GF-D8 (cell line): Measurements from ENCODE around the gene KRTAP5-2.
"Not testable (repeated sequence)": the region's sequence is repeated elsewhere in the genome, so short reads cannot be mapped to it uniquely, and the experiment has no call there.

Experiments
- DNase-seq: peaks from one replicate; lab custom pipeline; 2025; lab: John Stamatoyannopoulos, UW

The KRTAP5-2 gene

DNA sequence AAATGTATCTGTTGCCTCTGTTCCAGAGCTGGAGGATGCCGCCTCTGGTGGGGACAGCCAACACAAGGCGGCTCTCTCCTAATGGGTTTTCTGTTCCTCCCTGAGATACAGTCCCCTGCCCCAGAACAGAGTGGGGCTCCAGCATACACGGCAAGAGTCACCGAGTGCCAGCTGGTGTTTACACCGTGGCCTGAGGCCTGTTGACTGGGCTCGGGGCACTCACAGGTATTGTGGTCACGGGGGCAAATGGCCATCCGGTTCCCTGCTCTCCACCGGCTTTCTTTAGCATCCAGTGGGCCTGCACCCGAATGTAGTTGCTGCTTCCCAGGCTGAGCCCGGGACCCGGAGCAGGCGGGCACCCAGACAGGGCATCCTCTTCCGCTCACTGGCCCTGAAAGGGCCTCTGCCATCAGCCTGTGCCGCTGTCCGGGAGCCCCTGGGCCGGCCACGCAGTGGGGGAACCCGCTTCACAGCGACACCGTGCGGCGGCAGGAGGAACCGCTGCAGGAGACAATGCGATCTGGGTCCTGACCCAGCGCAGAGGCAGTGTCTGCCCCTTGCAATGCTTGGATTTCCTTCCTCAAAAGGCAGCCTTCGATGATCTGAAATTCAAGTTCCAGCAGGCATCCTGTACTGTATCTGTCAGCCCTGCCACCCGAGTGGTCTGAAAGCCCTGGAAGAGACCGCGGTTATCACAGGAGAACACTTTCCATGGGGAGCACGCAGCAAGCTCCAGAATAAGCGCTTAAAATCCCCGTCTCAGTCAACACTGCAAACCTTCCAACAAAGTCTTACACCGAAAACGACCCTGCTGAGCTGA is 30.6 kb upstream of the KRTAP5-2 start:
- DNase-seq: no peak

DNA sequence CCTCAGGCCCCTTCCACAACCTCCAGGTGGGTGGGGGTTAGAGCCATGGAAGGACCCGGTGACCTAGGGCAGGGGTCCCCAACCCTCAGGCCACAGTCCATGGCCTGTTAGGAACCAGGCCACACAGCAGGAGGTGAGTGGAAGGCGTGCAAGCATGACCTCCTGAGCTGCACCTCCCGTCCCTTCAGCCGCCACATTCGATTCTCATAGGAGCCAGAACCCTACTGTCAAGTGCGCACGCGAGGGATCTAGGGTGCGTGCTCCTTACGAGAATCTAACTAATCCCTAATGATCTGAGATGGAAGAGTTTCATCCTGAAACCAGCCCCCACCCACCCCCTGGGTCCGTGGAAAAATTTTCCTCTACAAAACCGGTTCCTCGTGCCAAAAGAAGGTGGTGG is 27.4 kb upstream of the KRTAP5-2 start:
- no peak for DNase-seq

DNA sequence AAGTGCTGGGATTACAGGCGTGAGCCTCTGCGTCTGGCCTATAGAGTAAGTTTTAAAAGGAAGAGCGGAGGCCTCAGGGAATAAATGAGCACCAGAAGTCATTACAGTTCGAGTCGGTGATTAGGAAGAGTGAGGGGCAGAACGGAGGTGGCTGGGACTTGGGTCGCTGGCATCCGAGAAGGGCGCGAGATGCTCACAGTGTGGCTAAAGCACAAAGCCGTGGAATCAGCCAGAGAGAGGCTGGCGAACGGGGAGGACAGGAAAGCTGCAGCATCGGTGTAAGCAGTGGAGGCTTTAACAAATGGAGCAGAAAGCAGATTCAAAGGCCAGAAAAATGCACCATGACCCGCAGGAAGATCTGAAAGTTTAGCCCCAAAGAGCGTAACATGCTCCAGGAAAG is 26.5 kb upstream of the KRTAP5-2 start:
- DNase-seq: no peak

DNA sequence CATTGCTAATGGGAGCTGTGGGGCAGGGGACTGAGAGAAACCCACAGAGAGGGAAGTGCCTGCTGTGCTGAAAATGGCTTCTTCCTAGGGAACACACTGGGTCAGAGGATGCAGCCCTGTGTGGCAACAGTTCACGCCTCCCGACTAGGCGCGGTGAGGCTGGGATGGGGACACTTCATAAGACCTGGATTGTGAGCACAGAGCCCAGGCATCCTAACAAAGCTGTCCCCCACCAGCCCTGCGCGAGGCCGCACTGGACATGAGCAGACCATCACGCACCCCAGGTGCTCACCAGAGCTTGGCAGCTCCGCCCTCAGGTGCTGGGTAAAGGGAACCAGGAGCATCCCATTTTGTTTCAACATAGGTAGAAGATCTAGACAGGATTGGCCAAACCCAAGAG is 25.6 kb upstream of the KRTAP5-2 start:
- no peak for DNase-seq

DNA sequence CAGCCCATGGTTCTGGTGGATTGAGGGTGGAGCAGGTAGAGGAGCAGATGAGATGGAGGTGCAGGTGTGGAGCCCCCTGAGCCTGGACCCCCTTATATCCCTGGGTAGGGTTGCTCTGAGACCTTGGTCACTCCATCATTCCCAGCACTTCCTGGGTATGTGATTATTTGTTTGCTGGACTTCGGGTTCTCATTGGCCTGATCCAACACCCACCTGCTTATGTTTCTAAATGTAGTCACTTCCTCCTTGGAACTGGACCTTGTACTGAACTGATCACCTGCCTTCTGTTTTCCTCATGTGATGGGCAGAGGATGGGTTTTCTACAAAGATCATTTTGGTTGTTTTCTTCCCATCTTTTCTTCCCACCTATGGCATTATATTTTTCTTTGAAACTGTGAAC is 24.0 kb upstream of the KRTAP5-2 start, which contains the start of gene KRTAP5-4:
KRTAP5-4 (minus strand) TSS at position 53 of the 400 bp plus-strand sequence; CDS start at position 8, 45 bp downstream.
- DNase-seq: no peak

DNA sequence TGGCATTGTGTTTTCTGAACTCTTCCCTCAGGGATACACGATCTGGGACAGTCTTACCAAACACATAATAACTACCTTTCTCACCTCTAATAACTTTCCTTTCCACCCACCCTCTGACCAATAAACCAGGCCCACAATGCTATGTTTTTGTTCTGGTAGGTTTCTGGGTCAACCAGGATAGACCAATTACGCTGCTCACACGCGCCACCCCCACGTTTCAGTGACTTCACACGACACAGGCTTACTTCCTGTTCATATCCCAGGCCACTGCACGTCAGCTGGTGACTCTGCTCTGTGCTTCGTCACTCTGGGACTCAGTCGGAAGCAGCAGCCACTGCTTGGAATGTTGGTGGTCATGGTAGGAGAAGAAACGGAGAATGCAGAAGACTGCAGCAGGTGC is 21.4 kb upstream of the KRTAP5-2 start:
- DNase-seq: no peak

DNA sequence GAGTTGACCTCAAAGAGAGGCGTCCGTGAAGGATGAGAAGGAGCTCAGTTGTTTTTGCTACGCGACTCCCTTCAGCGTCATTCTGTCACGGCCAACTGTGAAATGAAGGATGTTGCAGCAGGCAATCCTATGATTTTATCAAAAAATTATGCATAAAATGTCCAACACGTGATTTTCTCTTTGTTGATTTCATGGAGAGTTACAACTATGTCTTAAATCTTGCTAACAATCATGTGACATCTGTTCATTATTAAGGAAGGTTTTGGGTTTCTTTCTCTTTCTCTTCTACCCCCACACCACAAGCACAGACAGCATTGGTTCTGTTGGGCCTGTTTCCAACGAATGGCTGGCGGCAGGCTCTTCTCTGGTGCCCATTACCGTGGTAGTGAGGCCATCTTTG is 20.1 kb upstream of the KRTAP5-2 start:
- no peak for DNase-seq

DNA sequence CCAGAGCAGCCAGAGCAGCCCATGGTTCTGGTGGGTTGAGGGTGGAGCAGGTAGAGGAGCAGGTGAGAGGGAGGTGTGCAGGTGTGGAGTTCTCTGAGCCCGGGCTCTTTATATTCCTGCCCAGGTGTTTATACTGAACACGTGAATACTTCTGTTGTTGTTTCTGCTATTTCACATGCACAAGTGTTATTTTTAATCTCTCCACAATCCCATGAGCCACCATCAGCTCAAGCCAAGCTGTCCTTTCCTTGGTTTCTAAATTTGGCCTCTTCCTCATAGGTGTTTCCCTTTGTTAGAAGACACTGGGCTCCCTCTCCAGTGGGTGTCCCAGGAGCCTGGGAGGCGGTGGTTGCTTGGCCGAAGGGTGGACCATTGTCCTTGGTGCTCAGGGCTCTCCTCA is 10.3 kb upstream of the KRTAP5-2 start, which contains the start of gene KRTAP5-3:
KRTAP5-3 (minus strand) TSS at position 101 of the 400 bp plus-strand sequence; CDS start at position 23, 78 bp downstream.
- no peak for DNase-seq

DNA sequence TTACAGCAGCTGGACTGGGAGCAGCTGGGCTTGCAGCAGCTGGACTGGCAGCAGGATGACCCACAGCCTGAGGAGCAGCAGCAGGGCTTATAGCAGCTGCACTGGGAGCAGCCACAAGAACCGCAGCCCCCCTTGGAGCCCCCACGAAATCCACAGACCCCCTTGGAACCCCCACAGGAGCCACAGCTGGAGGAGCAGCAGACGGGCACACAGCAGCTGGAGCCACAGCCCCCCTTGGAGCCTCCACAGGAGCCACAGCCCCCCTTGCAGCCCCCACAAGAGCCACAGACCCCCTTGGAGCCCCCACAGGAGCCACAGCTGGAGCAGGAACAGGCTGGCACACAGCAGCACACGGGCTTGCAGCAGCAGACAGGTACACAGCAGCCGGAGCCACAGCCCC is 9.8 kb upstream of the KRTAP5-2 start:
- not testable (repeated sequence) for DNase-seq

DNA sequence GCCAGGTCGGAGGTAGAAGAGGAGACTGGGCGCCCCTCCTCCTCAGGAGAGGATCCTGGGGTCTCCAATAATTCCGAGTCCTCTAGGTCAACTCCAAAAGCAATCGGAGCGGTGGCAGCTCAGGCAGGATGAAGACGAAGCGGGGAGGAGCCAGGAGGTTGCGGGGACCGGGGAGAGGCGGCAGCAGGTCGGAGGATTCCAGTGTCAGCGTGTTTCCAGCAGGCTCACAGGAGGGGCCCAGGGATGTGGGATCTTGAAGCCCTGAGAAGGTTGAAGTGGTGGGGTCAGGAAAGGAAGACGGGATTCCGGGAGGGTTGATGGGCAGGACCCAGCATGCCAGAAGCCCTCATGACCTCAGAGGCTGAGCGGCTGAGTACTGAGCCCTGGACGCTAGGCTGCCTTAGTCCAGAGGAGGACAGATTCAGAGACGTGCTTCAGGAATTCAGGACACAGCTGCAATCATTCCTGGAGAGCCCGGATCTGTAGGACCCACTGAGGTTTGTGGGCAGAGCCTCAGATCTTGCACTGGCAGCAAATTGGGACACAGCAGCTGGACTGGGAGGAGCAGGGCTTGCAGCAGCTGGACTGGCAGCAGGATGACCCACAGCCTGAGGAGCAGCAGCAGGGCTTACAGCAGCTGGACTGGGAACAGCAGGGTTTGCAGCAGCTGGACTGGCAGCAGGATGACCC is 9.2 kb upstream of the KRTAP5-2 start:
- DNase-seq: not testable (repeated sequence)

DNA sequence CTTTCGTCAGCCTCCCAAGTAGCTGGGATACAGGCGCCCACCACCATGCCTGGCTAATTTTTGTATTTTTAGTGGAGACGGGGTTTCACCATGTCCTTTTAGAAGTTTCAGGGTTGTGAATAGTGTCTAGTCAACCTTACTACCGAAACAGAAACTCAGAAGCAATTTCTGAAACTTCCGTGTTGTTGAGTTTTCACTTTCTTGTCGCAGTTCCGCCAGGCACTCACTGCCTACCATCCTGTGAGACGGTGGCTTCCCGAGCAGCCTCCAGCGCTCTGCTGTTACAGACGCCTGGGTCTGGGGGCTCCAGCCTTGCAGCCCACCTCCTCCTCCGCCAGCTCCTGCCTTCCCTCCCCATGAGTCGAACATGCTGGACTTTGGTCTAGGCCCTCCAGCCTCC is 7.8 kb upstream of the KRTAP5-2 start:
- not testable (repeated sequence) for DNase-seq

DNA sequence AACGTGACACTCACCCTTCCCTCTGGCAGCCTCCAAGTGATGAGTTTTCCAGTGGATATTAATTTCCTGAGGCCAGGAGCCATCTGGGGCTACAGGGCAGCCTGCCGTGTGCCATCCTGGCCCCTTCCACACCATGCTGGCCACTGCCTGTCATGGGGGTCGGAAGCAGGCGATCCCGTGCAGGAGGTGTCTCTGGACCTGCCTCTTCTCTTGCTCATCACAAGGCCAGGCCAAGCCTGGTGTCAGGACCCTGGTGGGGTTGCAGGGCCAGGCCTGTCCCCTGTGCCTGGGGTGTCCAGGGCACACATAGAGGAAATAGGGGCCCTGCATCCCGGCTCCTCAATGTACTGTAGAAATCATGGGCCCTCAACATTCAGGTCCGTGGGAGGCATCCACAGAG is 6.6 kb upstream of the KRTAP5-2 start:
- no peak for DNase-seq

DNA sequence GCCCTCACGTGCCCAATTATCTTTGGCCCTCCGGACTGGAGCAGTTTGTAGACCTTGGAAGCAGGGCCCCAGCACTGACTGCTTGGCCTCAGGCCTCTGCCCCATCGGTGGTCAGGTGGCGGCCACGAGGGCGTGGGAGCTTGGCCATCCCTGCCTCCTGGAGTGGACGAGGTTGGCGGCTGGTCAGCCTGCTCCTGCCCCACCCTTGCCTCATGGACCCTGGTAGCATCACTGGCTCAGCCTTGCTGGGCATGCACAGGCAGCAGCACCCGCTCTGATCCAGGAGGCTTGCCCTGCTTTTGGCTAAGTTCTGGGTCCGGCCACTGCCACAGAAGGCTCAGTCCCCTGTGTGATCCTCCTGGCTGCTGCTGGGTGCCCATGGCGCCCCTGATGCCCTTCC is 6.1 kb upstream of the KRTAP5-2 start:
- DNase-seq: no peak

DNA sequence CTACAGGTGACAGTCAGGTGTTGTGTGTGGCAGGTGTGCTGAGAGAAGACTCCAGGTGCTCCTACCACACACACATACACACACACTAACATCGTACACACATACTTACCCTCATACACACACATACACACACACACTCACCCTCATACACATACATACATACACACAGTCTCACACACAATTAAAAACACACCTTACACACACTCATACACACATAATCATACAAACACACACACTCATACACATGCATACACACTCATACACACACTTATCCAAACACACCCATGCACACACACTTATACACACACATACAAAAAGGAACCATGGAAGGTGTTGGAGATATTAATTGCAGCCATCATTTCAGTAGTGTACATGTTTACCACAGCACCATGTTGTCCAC is 5.5 kb upstream of the KRTAP5-2 start:
- DNase-seq: no peak

DNA sequence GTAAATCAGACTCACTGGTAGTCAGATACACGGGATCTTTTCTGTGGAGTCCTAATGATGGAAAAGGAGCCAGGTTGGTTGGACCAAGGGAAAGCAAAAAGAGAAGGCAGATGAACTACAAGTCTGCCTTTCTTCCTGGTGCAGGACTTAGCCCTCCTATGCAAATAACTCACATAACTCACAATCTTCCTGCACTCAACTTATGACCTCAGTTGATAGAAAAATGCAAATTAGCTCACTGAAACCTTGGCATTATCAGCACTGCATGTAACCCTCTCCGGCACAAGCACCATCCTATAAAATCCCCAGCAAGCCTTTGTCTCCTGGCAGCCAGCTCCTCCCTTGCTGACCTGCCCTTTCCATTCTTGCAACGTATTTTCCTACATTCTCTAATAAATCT is 3.6 kb upstream of the KRTAP5-2 start:
- DNase-seq: not testable (repeated sequence)

DNA sequence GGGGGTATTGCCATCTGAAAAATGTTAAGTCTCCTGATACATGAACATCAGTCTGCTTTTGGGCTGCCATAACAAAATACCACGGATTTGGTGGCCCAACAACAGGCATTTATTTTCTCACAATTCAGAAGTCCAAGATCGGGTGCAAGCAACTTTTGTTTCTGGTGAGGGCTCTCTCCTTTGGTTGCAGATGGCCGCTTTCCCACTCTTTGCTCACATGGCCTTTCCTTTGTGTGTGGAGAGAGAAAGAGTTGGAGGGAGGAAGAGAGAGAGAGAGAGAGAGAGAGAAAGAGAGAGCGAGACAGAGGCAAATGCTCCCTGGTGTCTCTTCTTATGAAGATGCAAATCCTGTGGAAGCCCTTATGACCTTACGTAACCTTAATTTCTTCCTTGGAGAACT is 2.5 kb upstream of the KRTAP5-2 start:
- no peak for DNase-seq

DNA sequence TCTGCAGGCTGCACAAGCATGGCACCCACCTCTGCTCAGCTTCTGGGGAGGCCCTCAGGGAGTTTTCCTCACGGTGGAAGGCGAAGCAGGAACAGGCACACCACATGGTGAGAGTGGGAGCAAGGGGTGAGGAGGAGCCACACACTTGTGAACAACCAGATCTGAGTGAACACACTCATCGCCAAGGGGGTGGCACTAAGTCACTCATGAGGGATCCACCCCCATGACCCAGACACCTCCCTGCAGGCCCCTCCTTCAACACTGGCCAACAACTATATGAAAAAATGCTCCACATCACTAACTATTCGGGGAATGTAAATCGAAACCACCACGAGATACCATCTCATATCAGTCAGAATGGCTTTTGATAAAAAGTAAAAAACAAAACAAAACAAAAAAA is 722 bp upstream of the KRTAP5-2 start:
- no peak for DNase-seq

DNA sequence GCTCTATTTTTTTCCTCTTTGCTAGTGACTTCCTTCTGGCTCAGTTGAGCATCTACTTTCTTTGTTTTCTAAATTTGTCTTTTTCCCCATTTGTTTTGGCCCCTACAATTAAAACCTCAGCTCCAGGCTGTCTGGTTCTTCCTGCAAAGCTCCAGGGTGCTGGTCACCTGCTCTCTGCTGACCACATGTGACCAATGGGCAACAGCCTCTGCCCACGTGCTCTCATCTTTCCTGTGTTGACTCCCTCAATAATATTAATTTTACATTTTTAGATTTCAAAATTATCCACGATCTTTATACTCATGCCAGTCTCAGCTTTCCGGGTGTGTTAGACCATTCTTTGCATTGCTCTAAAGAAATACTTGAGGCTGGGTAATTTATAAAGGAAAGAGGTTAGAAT is 312 bp upstream of the KRTAP5-2 start:
- not testable (repeated sequence) for DNase-seq

DNA sequence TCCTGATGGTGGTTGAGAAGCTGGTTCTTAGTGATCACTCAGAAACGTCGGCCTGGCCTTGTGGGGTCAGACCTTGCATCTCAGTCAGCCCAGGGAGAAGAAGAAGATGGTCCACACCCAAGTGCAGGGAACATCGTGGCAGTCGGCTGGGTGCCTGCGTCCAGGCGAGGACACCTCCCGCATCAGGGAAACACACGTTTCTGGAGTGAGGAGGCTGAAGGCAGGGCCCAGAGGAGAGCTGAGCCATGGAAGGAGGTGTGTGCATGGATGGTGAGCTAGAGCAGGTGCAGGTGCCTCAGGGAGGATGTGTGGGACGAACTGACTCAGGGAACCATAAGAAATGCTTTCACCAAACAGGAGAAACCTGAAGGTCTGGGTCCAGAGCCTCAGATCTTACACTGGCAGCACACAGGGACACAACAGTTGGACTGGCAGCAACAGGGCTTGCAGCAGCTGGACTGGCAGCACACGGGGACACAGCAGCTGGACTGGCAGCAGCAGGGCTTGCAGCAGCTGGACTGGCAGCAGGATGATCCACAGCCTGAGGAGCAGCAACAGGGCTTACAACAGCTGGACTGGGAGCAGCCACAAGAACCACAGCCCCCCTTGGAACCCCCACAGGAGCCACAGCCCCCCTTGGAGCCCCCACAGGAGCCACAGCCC is 632 bp downstream of the KRTAP5-2 start:
- DNase-seq: no peak

DNA sequence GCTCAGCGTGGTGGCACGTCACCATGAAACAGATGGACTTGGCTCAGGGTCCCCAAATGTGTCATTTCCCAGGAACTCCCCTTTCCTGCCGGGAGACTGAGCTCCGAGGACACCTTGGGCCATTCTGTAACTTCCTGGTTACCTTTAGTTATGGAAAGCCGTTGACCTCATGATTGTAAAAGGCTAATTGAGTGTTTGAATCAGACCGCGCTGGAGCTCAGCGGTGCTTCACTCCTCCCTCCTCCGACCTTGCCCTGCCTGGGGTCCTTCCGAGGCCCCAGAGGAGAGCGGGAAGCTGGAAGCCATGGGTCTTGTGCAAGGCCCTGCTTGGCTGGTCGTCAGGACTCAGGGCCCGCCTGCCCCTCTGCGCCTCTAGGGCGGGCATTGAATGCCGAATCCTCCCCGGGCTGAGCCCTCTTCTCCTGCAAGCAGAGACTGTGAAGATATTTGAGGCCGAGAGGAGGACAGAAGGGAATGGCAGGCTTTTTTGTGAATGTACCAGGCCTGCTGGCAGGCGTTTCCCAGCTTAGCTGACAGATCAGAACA is 1.4 kb downstream of the KRTAP5-2 start:
- DNase-seq: not testable (repeated sequence)

DNA sequence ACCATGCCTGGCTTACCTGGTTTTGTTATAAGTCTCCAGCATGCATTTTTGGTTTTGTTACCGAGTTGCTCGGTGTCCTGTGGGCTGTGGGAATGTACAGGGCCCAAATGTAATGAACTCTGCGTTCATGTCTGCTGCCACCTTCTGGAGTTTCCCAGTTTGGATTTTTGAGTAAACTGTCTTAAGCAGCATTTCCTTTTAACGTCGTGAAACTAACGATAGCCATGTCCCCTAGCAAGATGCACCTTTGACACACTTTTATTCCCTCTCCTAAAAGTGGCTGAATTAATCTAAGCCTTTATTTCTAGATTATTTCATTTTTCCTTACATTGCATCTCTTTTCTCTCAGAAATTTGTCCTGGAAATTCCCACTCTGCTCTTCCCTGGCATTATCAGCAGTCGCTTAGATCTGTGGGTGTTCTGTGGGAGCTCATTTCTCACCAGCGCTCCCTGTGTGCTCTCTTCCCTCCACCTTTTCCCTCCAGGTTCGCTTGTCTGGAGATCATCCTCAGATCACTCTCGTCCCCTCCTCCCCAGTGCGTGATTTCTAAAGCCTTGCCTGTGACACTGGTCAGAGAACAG is 2.0 kb downstream of the KRTAP5-2 start:
- DNase-seq: not testable (repeated sequence)

DNA sequence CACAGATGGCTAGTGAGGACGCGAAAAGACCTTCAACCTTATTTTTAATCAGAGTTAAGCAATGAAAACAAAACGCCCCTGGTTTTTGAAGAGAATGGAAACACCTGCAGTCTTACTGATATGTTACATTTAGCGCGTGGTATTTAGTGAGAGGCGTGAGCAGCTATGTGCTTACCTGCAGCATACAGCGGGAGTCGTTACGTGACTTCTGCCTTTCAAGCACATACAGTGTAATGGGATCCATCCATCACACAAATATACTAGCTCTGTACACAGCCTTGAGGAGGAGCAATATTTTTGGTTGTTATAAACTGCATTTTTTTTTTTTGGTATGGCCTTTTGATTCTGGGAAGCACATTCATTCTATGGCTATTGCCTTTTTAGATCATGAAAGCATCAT is 5.5 kb downstream of the KRTAP5-2 start:
- DNase-seq: no peak
